Liver (tissue), 9 donors: Measurements from ENCODE around the gene S100A12. TPM values are rescaled to one million over a fixed set of nuclear protein-coding genes. Genes with fewer than 3 reads are reported as not detected.

Experiments used
- DNase-seq: peaks from one replicate; pipeline ENCODE4 v3.0.0-alpha.2; 2017; ENCODE audit warnings: low spot score
- H3K27ac ChIP-seq, 2 donors: one replicate each; pipeline ENCODE4 v1.7.0; 2013; ENCODE audit warnings: inconsistent platforms in 2 of 2, low read length in 2 of 2, control low read depth in 1 of 2, low read depth in 1 of 2, mild to moderate bottlenecking in 1 of 2
- H3K27me3 ChIP-seq, 4 donors: one replicate each; pipeline versions ENCODE4 v1.6.1 to v1.7.0; 2013; ENCODE audit warnings: low read length in 3 of 4, inconsistent platforms in 1 of 4, mild to moderate bottlenecking in 1 of 4, moderate library complexity in 1 of 4; ENCODE audit not compliant: control insufficient read depth in 4 of 4, insufficient read depth in 4 of 4
- H3K36me3 ChIP-seq, 4 donors: one replicate each; pipeline versions ENCODE4 v1.6.1 to v1.7.0; 2013; ENCODE audit warnings: low read length in 3 of 4, mild to moderate bottlenecking in 3 of 4, low read depth in 1 of 4, moderate library complexity in 1 of 4; ENCODE audit not compliant: control insufficient read depth in 4 of 4, insufficient read depth in 3 of 4
- H3K4me1 ChIP-seq, 4 donors: one replicate each; pipeline versions ENCODE4 v1.6.1 to v1.7.0; 2013; ENCODE audit warnings: low read length in 3 of 4, mild to moderate bottlenecking in 3 of 4, moderate library complexity in 1 of 4; ENCODE audit not compliant: control insufficient read depth in 4 of 4, insufficient read depth in 4 of 4
- H3K4me3 ChIP-seq, 3 donors: one replicate each; pipeline versions ENCODE4 v1.6.1 to v1.7.0; 2013; ENCODE audit warnings: low read length in 3 of 3, control low read depth in 1 of 3, low read depth in 1 of 3, mild to moderate bottlenecking in 1 of 3
- H3K9ac ChIP-seq, 2 donors: one replicate each; pipeline ENCODE4 v1.7.0; 2013; ENCODE audit warnings: low read length in 2 of 2, mild to moderate bottlenecking in 2 of 2, moderate library complexity in 2 of 2, control low read depth in 1 of 2, low read depth in 1 of 2
- H3K9me3 ChIP-seq, 4 donors: one replicate each; pipeline versions ENCODE4 v1.6.1 to v1.7.0; 2013; ENCODE audit warnings: low read length in 3 of 4; ENCODE audit not compliant: control insufficient read depth in 4 of 4
- EGR1 ChIP-seq, 2 donors: IDR thresholded peaks; 2 replicates each; pipeline ENCODE4 v1.6.1; 2016 to 2018; ENCODE audit warnings: antibody characterized with exemption in 2 of 2, low read depth in 2 of 2
- FOXA1 ChIP-seq: IDR thresholded peaks from 2 replicates; pipeline ENCODE4 v1.6.1; 2016; ENCODE audit warnings: antibody characterized with exemption
- FOXA2 ChIP-seq: IDR thresholded peaks from 2 replicates; pipeline ENCODE4 v1.6.1; 2016; ENCODE audit warnings: antibody characterized with exemption
- GABPA ChIP-seq, 2 donors: IDR thresholded peaks in 1 of 2; conservative IDR thresholded peaks in 1 of 2; 2 replicates each; pipeline ENCODE4 v1.6.1; 2016; ENCODE audit warnings: antibody characterized with exemption in 2 of 2, mild to moderate bottlenecking in 1 of 2, moderate library complexity in 1 of 2
- HNF4A ChIP-seq, 2 donors: conservative IDR thresholded peaks; 2 replicates each; pipeline ENCODE4 v1.6.1; 2016; ENCODE audit warnings: antibody characterized with exemption in 2 of 2, mild to moderate bottlenecking in 2 of 2
- HNF4G ChIP-seq: IDR thresholded peaks from 2 replicates; pipeline ENCODE4 v1.6.1; 2016; ENCODE audit warnings: antibody characterized with exemption
- JUND ChIP-seq, 2 donors: IDR thresholded peaks; 2 replicates each; pipeline ENCODE4 v1.6.1; 2016; ENCODE audit warnings: antibody characterized with exemption in 2 of 2
- NR2F2 ChIP-seq: IDR thresholded peaks from 2 replicates; pipeline ENCODE4 v1.6.1; 2016; ENCODE audit warnings: antibody characterized with exemption
- RAD21 ChIP-seq, 2 donors: IDR thresholded peaks; 2 replicates each; pipeline ENCODE4 v1.6.1; 2016; ENCODE audit warnings: antibody characterized with exemption in 2 of 2, mild to moderate bottlenecking in 2 of 2
- RXRA ChIP-seq, 2 donors: IDR thresholded peaks; 2 replicates each; pipeline ENCODE4 v1.6.1; 2017 to 2018; ENCODE audit warnings: antibody characterized with exemption in 2 of 2, mild to moderate bottlenecking in 1 of 2
- SP1 ChIP-seq: IDR thresholded peaks from 2 replicates; pipeline ENCODE4 v1.6.1; 2018; ENCODE audit warnings: antibody characterized with exemption, mild to moderate bottlenecking
- TAF1 ChIP-seq: conservative IDR thresholded peaks from 2 replicates; pipeline ENCODE4 v1.6.1; 2016; ENCODE audit warnings: antibody characterized with exemption, mild to moderate bottlenecking
- YY1 ChIP-seq: IDR thresholded peaks from 2 replicates; pipeline ENCODE4 v1.6.1; 2016; ENCODE audit warnings: antibody characterized with exemption, mild to moderate bottlenecking
- WGBS: extraction: QIAGEN DNeasy Blood & Tissue Kit; methylation state at CpG from one replicate; pipeline ENCODE4 v1.1.7; 2013; 5-methylcytosine and 5-hydroxymethylcytosine counted together
- polyA plus RNA-seq, 2 donors: library from polyadenylated mRNA; stranded (reverse) in 1 of 2; unstranded in 1 of 2; fragments of 200-250 nt in 1 of 2; fragments of >200 nt in 1 of 2; fragmentation: Nextera tagmentation in 1 of 2; extraction: Ambion mirVana in 1 of 2; gene quantifications; one replicate each; pipeline versions ENCODE4 v1.2.1 to v1.2.3, GENCODE V29; 2013 to 2015
- total RNA-seq, 2 donors: library from RNA; depleted of rRNA; stranded (reverse); fragments of >200 nt; gene quantifications; one replicate each; pipeline ENCODE4 v1.2.3, GENCODE V29; 2014
- TF ChIP-seq, protein P1 (sequence below): fragments of 150-350 bp; IDR thresholded peaks from 2 replicates; pipeline ENCODE4 v1.5.1; 2017; ENCODE audit warnings: improper control_type of control experiment, low read depth, low read length; ENCODE audit not compliant: missing input control
- TF ChIP-seq, protein P2 (sequence below): IDR thresholded peaks from 2 replicates; pipeline ENCODE4 v1.6.1; 2016; ENCODE audit warnings: antibody characterized with exemption
- TF ChIP-seq, protein P3 (sequence below): IDR thresholded peaks from 2 replicates; pipeline ENCODE4 v1.6.1; 2016; ENCODE audit warnings: antibody characterized with exemption, mild to moderate bottlenecking
- TF ChIP-seq, protein P4 (sequence below): IDR thresholded peaks from 2 replicates; pipeline ENCODE4 v1.6.1; 2016; ENCODE audit warnings: antibody characterized with exemption
- TF ChIP-seq, protein P5 (sequence below): IDR thresholded peaks from 2 replicates; pipeline ENCODE4 v1.6.1; 2016; ENCODE audit warnings: antibody characterized with exemption
- donor health status: healthy.
- donor health status: healthy.
- donor health status: healthy.
- donor health status: healthy.
- donor health status: healthy.

S100A12 gene
- total and polyA plus RNA-seq, 4 donors: 3.3 to 35.2 (median 12.1) TPM

DNA sequence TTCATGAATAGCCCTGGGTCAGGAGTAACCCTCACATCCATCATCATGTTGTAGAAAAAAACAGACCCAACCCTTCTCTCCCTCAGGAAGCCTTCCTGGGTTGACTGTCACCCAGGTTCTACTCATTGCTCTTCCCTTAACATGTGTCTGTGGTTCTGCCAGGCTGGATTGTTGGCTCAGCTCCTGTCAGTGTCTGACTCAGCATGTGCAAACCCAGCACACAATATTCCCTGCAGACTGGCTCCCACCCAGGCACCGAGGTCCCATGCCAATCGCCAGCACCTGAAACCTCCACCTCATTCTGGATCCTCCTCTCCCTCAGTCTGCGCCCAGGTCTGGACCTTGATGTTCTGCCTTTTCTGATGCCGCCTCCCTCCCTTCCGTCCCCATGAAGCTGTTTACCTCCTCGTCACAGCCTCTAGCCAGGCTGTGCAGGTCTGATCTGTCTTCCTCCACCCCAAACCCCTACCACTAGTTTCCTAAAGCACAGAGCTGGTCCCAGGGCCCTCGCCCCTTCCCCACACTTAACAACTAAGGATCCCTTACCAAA, 19.8 kb upstream of the S100A12 start:
- Histone ChIP-seq H3K4me1 (no peaks in the 10 kb centered on the region), H3K36me3 (no peaks in the 10 kb centered on the region), H3K9me3 (no peaks in the 10 kb centered on the region), H3K27ac (no peak overlapping the region), H3K9ac (no peak overlapping the region), H3K27me3 (peaks cover 0 to 5% (median 0%) of the 10 kb centered on the region in 4 donors), H3K4me3 (no peak overlapping the region)
- 73% methylated on average over 7 of the region's 7 CpGs for WGBS
- peak; percentile 14 for DNase-seq
- no peak for TF ChIP-seq GABPA (IDR thresholded peaks at IDR 0.05 in 1 of 2, conservative IDR thresholded peaks at IDR 0.05 in 1 of 2)
- no peak for TF ChIP-seq HNF4A (conservative IDR thresholded peaks at IDR 0.05)
- no peak for TF ChIP-seq TAF1
- TF ChIP-seq, protein P1, sequence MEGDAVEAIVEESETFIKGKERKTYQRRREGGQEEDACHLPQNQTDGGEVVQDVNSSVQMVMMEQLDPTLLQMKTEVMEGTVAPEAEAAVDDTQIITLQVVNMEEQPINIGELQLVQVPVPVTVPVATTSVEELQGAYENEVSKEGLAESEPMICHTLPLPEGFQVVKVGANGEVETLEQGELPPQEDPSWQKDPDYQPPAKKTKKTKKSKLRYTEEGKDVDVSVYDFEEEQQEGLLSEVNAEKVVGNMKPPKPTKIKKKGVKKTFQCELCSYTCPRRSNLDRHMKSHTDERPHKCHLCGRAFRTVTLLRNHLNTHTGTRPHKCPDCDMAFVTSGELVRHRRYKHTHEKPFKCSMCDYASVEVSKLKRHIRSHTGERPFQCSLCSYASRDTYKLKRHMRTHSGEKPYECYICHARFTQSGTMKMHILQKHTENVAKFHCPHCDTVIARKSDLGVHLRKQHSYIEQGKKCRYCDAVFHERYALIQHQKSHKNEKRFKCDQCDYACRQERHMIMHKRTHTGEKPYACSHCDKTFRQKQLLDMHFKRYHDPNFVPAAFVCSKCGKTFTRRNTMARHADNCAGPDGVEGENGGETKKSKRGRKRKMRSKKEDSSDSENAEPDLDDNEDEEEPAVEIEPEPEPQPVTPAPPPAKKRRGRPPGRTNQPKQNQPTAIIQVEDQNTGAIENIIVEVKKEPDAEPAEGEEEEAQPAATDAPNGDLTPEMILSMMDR: no peak
- no peak for TF ChIP-seq SP1
- no peak for TF ChIP-seq NR2F2
- TF ChIP-seq, protein P2, sequence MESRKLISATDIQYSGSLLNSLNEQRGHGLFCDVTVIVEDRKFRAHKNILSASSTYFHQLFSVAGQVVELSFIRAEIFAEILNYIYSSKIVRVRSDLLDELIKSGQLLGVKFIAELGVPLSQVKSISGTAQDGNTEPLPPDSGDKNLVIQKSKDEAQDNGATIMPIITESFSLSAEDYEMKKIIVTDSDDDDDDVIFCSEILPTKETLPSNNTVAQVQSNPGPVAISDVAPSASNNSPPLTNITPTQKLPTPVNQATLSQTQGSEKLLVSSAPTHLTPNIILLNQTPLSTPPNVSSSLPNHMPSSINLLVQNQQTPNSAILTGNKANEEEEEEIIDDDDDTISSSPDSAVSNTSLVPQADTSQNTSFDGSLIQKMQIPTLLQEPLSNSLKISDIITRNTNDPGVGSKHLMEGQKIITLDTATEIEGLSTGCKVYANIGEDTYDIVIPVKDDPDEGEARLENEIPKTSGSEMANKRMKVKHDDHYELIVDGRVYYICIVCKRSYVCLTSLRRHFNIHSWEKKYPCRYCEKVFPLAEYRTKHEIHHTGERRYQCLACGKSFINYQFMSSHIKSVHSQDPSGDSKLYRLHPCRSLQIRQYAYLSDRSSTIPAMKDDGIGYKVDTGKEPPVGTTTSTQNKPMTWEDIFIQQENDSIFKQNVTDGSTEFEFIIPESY: no peak
- TF ChIP-seq, protein P3, sequence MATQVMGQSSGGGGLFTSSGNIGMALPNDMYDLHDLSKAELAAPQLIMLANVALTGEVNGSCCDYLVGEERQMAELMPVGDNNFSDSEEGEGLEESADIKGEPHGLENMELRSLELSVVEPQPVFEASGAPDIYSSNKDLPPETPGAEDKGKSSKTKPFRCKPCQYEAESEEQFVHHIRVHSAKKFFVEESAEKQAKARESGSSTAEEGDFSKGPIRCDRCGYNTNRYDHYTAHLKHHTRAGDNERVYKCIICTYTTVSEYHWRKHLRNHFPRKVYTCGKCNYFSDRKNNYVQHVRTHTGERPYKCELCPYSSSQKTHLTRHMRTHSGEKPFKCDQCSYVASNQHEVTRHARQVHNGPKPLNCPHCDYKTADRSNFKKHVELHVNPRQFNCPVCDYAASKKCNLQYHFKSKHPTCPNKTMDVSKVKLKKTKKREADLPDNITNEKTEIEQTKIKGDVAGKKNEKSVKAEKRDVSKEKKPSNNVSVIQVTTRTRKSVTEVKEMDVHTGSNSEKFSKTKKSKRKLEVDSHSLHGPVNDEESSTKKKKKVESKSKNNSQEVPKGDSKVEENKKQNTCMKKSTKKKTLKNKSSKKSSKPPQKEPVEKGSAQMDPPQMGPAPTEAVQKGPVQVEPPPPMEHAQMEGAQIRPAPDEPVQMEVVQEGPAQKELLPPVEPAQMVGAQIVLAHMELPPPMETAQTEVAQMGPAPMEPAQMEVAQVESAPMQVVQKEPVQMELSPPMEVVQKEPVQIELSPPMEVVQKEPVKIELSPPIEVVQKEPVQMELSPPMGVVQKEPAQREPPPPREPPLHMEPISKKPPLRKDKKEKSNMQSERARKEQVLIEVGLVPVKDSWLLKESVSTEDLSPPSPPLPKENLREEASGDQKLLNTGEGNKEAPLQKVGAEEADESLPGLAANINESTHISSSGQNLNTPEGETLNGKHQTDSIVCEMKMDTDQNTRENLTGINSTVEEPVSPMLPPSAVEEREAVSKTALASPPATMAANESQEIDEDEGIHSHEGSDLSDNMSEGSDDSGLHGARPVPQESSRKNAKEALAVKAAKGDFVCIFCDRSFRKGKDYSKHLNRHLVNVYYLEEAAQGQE: no peak
- TF ChIP-seq, protein P4, sequence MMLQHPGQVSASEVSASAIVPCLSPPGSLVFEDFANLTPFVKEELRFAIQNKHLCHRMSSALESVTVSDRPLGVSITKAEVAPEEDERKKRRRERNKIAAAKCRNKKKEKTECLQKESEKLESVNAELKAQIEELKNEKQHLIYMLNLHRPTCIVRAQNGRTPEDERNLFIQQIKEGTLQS: no peak
- TF ChIP-seq, protein P5, sequence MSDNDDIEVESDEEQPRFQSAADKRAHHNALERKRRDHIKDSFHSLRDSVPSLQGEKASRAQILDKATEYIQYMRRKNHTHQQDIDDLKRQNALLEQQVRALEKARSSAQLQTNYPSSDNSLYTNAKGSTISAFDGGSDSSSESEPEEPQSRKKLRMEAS: no peak
- no peak for TF ChIP-seq JUND (IDR thresholded peaks at IDR 0.05)
- TF ChIP-seq EGR1 (IDR thresholded peaks at IDR 0.05; ENCODE audit: low read depth in 2 of 2): no peak
- no peak for TF ChIP-seq HNF4G
- no peak for TF ChIP-seq RXRA (IDR thresholded peaks at IDR 0.05)
- no peak for TF ChIP-seq FOXA2
- no peak for TF ChIP-seq FOXA1
- no peak for TF ChIP-seq RAD21 (IDR thresholded peaks at IDR 0.05)
- TF ChIP-seq YY1: no peak
